Ovary (tissue), 9 donors: ENCODE results near the gene BTN2A1. TPM values are rescaled to one million over a fixed set of nuclear protein-coding genes. Genes with fewer than 3 reads are reported as not detected.
A peak's percentile ranks its signal among the peaks of the same experiment; 100 is the strongest.
"Not testable (repeated sequence)": the region's sequence is repeated elsewhere in the genome, so short reads cannot be mapped to it uniquely, and the experiment has no call there.

Source experiments
- DNase-seq, 5 donors: peaks; one replicate each; pipeline ENCODE4 v3.0.0-alpha.2; 2019 to 2020
- H3K27ac ChIP-seq, 2 donors: fragments of 200-600 bp; one replicate each; pipeline versions ENCODE4 v1.5.1 to v1.8.0; 2019 to 2022
- H3K27me3 ChIP-seq: fragments of 200-600 bp; one replicate; pipeline ENCODE4 v1.8.0; 2022
- H3K36me3 ChIP-seq: fragments of 200-600 bp; sonication (generic); one replicate; pipeline ENCODE4 v1.5.1; 2019
- H3K4me1 ChIP-seq: one replicate; pipeline ENCODE4 v1.8.1; 2013; ENCODE audit warnings: mild to moderate bottlenecking, moderate library complexity; ENCODE audit not compliant: insufficient read depth
- H3K4me3 ChIP-seq: fragments of 200-600 bp; sonication (generic); one replicate; pipeline ENCODE4 v1.5.1; 2017
- H3K9me3 ChIP-seq, 2 donors: fragments of 200-600 bp in 1 of 2; sonication (generic) in 1 of 2; one replicate each; pipeline versions ENCODE4 v1.5.1 to v1.8.1; 2013 to 2019; ENCODE audit warnings: mild to moderate bottlenecking in 1 of 2, moderate library complexity in 1 of 2
- EP300 ChIP-seq: sonication (generic); formaldehyde crosslinking; IDR thresholded peaks from one replicate; pipeline ENCODE4 v1.6.1; 2017; ENCODE audit warnings: antibody characterized with exemption
- POLR2A ChIP-seq: fragments of 450-650 bp; IDR thresholded peaks from one replicate; pipeline ENCODE4 v1.6.1; 2017; ENCODE audit warnings: antibody characterized with exemption, mild to moderate bottlenecking, moderate library complexity
- WGBS, 3 donors: extraction: QIAGEN DNeasy Blood & Tissue Kit in 1 of 3; methylation state at CpG; one replicate each; pipeline versions ENCODE4 v1.1.5 to v1.1.7; 2013 to 2017; 5-methylcytosine and 5-hydroxymethylcytosine counted together
- intact Hi-C, 4 donors: fragments of 100-400 bp; cut with DNase I; formaldehyde crosslinking; loops; one replicate each; pipeline versions ENCODE4 v1.11.0 to v1.15.1; 2022 to 2023
- polyA plus RNA-seq, 2 donors: library from polyadenylated mRNA; stranded (reverse); fragments of 200-250 nt in 1 of 2; fragments of 350-450 nt in 1 of 2; fragmentation: Illumina TruSeq in 1 of 2; extraction: RNeasy Lipid Tissue Mini Kit (QIAGEN cat#74804) in 1 of 2; gene quantifications; one replicate each; pipeline ENCODE4 v1.2.3, GENCODE V29; 2013 to 2014
- total RNA-seq, 7 donors: library from RNA; depleted of rRNA in 2 of 7; stranded (reverse); fragments of >200 nt in 2 of 7; fragmentation: NEBNext Ultra II Directional in 3 of 7; extraction: Animal tissue kit (Norgen Biotek cat#: 25700) in 3 of 7; gene quantifications; one replicate each; pipeline versions ENCODE4 v1.1.0 to v1.2.4, GENCODE V29; 2016 to 2023
- TF ChIP-seq, protein P1 (sequence below), 3 donors: fragments of 450-650 bp in 2 of 3; fragments of 200-600 bp in 1 of 3; IDR thresholded peaks; one replicate each; pipeline versions ENCODE4 v1.5.1 to v1.8.0; 2016 to 2022; ENCODE audit warnings: antibody characterized with exemption in 3 of 3, mild to moderate bottlenecking in 1 of 3
- donor health status: DM: no; HTN: no; CAD: no; lungs with moderate emphysema.
- donor health status: DM: no; HTN: no; CAD: no.
- donor health status: Bipolar disorder and iron deficiency.
- donor health status: DM: yes; HTN: yes; CAD: no.
- donor health status: DM: no; HTN: no; CAD: no.
- donor health status: DM: yes; HTN: yes; CAD: no.

BTN2A1 gene
- total and polyA plus RNA-seq, 9 donors = 9.0 to 33.3 (median 18.8) TPM

DNA sequence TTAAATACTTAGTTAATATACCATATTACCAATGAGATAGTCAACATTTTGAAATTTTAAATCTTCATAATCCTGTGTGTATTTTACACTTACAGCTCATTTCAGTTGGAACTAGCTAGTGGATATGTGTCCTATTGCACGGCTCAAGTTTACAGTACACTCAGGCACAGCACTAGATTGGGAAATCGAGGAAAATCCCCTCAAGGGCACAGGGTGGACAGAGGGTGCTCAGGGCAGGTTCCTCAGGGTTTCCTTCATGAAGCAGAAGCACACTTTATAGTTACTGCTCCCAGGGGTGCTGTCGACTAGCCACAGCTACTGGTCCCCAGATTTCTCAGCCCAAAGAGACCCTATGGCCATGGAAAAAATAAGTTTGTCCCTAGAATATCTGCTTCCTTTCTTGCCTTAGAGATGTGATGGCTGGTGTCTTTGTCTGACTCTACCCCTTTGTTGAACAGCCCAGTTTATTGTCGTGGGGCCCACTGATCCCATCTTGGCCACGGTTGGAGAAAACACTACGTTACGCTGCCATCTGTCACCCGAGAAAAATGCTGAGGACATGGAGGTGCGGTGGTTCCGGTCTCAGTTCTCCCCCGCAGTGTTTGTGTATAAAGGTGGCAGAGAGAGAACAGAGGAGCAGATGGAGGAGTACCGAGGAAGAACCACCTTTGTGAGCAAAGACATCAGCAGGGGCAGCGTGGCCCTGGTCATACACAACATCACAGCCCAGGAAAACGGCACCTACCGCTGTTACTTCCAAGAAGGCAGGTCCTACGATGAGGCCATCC is 1.5 kb downstream of the BTN2A1 start:
- WGBS, 3 donors = 78 to 79% (median 78%) methylated on average over 16 of the region's 16 CpGs
- TF ChIP-seq POLR2A (no peak), EP300 (no peak)
- TF ChIP-seq, protein P1, sequence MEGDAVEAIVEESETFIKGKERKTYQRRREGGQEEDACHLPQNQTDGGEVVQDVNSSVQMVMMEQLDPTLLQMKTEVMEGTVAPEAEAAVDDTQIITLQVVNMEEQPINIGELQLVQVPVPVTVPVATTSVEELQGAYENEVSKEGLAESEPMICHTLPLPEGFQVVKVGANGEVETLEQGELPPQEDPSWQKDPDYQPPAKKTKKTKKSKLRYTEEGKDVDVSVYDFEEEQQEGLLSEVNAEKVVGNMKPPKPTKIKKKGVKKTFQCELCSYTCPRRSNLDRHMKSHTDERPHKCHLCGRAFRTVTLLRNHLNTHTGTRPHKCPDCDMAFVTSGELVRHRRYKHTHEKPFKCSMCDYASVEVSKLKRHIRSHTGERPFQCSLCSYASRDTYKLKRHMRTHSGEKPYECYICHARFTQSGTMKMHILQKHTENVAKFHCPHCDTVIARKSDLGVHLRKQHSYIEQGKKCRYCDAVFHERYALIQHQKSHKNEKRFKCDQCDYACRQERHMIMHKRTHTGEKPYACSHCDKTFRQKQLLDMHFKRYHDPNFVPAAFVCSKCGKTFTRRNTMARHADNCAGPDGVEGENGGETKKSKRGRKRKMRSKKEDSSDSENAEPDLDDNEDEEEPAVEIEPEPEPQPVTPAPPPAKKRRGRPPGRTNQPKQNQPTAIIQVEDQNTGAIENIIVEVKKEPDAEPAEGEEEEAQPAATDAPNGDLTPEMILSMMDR (IDR thresholded peaks at IDR 0.05) = no peak
- Histone ChIP-seq H3K4me3 (peak overlapping the region; percentile 81), H3K27ac (no peak overlapping the region), H3K4me1 (peaks cover 12% of the 10 kb centered on the region), H3K27me3 (no peaks in the 10 kb centered on the region), H3K36me3 (no peaks in the 10 kb centered on the region), H3K9me3 (no peaks in the 10 kb centered on the region)
- intact Hi-C loops = no loop called here
- DNase-seq = no peak

DNA sequence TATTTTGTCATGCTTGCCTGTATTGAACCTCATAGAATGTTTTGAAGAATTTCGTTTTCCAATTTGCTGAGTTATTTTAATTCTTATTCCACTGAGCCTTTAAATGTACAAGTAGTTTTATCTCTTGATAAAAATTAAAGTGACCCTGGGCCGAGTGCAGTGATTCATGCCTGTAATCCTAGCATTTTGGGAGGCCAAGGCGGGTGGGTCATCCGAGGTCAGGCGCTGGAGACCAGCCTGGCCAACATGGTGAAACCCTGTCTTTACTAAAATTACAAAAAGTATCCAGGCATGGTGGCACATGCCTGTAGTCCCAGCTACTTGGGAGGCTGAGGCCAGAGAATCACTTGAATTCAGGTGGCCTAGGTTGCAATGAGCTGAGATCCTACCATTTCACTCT is 3.6 kb downstream of the BTN2A1 start:
- H3K36me3 ChIP-seq, H3K9me3 ChIP-seq, DNase-seq, H3K4me3 ChIP-seq, intact Hi-C loops, H3K27me3 ChIP-seq, H3K27ac ChIP-seq: not testable (repeated sequence)
- peaks cover 12% of the 10 kb centered on the region for H3K4me1 ChIP-seq
- WGBS, 3 donors = 70 to 72% (median 70%) methylated on average over 5 of the region's 5 CpGs

DNA sequence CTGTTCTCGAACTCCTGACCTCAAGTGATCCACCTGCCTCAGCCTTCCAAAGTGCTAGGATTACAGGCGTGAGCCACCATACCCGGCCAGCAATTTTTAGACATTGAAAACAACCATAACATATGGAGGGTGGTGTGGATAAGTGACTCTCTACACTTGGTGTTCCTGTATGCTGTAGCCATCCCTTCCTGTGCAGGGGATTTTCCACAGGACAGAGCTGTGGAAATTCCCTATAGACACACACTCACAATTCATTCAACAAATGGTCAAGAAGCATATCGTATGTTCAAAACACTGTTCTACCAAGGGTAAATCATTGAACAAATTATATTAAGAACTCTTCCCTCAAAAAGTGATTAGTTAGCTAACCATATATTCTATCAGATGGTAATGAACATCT is 6.3 kb downstream of the BTN2A1 start:
- intact Hi-C loops = no loop called here
- DNase-seq = no peak
- TF ChIP-seq, protein P1 (IDR thresholded peaks at IDR 0.05) = no peak
- TF ChIP-seq POLR2A (no peak), EP300 (no peak)
- no peaks in the 10 kb centered on the region for H3K27me3 ChIP-seq
- H3K9me3 ChIP-seq = no peaks in the 10 kb centered on the region
- 91 to 95% (median 93%) methylated on average over 4 of the region's 4 CpGs for WGBS, 3 donors
- H3K4me3 ChIP-seq = no peak overlapping the region
- no peaks in the 10 kb centered on the region for H3K36me3 ChIP-seq
- no peak overlapping the region for H3K27ac ChIP-seq
- peaks cover 8% of the 10 kb centered on the region for H3K4me1 ChIP-seq

DNA sequence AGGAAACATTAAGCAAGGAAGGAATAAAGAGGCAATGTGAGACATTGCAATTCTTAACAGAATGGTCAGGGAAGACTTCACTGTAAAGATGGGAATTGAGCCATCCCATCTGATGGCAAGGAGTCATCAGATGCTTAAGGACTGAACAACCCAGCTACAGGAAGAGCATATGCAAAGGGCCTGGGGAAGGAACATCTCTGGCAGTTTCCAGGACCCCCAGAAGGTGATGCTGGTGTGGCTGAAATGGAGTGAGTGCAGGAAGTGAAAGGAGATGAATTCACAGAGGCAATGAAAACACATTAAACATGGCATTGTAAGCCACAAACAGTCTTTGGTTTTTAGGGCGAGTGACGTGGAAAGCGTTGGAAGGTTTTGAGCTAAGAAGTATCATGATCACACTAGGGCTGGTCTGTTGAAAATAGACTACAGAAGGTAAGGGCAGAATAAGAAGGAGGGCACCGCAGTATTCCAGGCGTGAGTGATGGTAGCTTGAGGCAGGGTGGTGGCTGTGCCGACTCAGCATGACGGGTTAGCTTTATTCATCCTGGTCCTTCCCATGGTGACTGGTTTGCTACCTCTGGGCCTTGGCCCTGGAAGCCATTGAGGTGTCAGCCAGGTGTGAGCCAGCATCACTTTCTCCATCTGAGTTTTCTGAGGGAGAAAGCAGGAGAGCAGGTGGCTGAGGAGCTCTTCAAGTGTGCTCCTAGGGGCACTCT is 6.8 kb downstream of the BTN2A1 start:
- H3K4me1 ChIP-seq = peaks cover 6% of the 10 kb centered on the region
- no peaks in the 10 kb centered on the region for H3K36me3 ChIP-seq
- no peak for TF ChIP-seq EP300
- TF ChIP-seq POLR2A = no peak
- TF ChIP-seq, protein P1 (IDR thresholded peaks at IDR 0.05) = no peak
- no peak overlapping the region for H3K27ac ChIP-seq
- no peaks in the 10 kb centered on the region for H3K9me3 ChIP-seq
- no peak overlapping the region for H3K4me3 ChIP-seq
- no peaks in the 10 kb centered on the region for H3K27me3 ChIP-seq
- intact Hi-C loops = no loop called here
- DNase-seq = no peak
- 93 to 95% (median 94%) methylated on average over 7 of the region's 7 CpGs for WGBS, 3 donors

DNA sequence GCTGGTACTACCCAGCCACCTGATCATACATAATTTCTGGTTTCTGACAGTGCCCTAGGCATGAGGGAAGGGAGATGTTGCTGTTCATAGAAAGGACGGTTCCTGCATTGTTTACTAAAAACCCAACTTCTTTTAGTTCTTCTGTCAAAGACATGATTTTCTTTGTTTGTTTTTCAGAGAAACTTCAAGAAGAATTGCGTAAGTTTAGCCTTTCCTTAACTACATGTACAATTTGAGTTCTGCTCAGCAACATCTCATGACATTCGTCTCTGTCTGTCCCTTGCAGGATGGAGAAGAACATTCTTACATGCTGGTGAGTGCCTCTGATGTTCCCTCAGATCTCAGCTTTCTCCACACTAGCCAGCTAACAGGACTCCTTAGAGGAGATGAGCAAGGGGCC is 8.0 kb downstream of the BTN2A1 start:
- H3K36me3 ChIP-seq = no peaks in the 10 kb centered on the region
- H3K4me3 ChIP-seq = no peak overlapping the region
- no peak overlapping the region for H3K27ac ChIP-seq
- intact Hi-C loops = no loop called here
- TF ChIP-seq, protein P1 (IDR thresholded peaks at IDR 0.05) = no peak
- TF ChIP-seq POLR2A (no peak), EP300 (no peak)
- H3K27me3 ChIP-seq = no peaks in the 10 kb centered on the region
- DNase-seq = no peak
- peaks cover 4% of the 10 kb centered on the region for H3K4me1 ChIP-seq
- H3K9me3 ChIP-seq = no peaks in the 10 kb centered on the region
- 91 to 96% (median 94%) methylated on average over 3 of the region's 3 CpGs for WGBS, 3 donors
